ENCODE measurements around the gene CCDC92. TPM values are rescaled to one million over a fixed set of nuclear protein-coding genes. Genes with fewer than 3 reads are reported as not detected.

CCDC92 gene
- total RNA-seq, 1 experiment from 2014 or later, result 7.4 TPM

- H3K36me3 ChIP-seq, result peaks cover 13% of the 10 kb centered on the region
- no peak overlapping the region for H3K4me3 ChIP-seq
- no peaks in the 10 kb centered on the region for H3K27me3 ChIP-seq
- no peaks in the 10 kb centered on the region; the same call in 1 of the 2 replicates for H3K9me3 ChIP-seq
- peak; percentile 14 for DNase-seq
Measured at GRCh38 chr12:123938679-123939480, 33.8 kb downstream of the CCDC92 start.

GRCh38 chr12:123937707-123938591 is 34.7 kb downstream of the CCDC92 start:
- no peaks in the 10 kb centered on the region for H3K27me3 ChIP-seq
- peaks cover 13% of the 10 kb centered on the region for H3K36me3 ChIP-seq
- H3K4me3 ChIP-seq, result no peak overlapping the region
- no peaks in the 10 kb centered on the region; the same call in 1 of the 2 replicates for H3K9me3 ChIP-seq
- no peak for DNase-seq

- no peaks in the 10 kb centered on the region for H3K27me3 ChIP-seq
- no peak for DNase-seq
- no peaks in the 10 kb centered on the region; the same call in 1 of the 2 replicates for H3K9me3 ChIP-seq
- peaks cover 13% of the 10 kb centered on the region for H3K36me3 ChIP-seq
- H3K4me3 ChIP-seq, result no peak overlapping the region
Measured at GRCh38 chr12:123936956-123937706, 35.5 kb downstream of the CCDC92 start.

- Histone ChIP-seq H3K4me3 (no peak overlapping the region), H3K9me3 (no peaks in the 10 kb centered on the region; the same call in 1 of the 2 replicates), H3K36me3 (peaks cover 7% of the 10 kb centered on the region), H3K27me3 (no peaks in the 10 kb centered on the region)
- DNase-seq, result no peak
Measured at GRCh38 chr12:123936471-123936870, 36.2 kb downstream of the CCDC92 start.

- Histone ChIP-seq H3K36me3 (peaks cover 2% of the 10 kb centered on the region), H3K9me3 (no peaks in the 10 kb centered on the region), H3K27me3 (no peaks in the 10 kb centered on the region), H3K4me3 (no peak overlapping the region)
- no peak for DNase-seq
Measured at GRCh38 chr12:123935956-123936355, 36.7 kb downstream of the CCDC92 start.

GRCh38 chr12:123934829-123935228 is 37.8 kb downstream of the CCDC92 start:
- H3K9me3 ChIP-seq, result no peaks in the 10 kb centered on the region
- no peaks in the 10 kb centered on the region for H3K36me3 ChIP-seq
- no peak overlapping the region for H3K4me3 ChIP-seq
- H3K27me3 ChIP-seq, result no peaks in the 10 kb centered on the region
- DNase-seq, result no peak

- Histone ChIP-seq H3K36me3 (no peaks in the 10 kb centered on the region), H3K27me3 (no peaks in the 10 kb centered on the region), H3K4me3 (no peak overlapping the region), H3K9me3 (no peaks in the 10 kb centered on the region)
- DNase-seq, result no peak
Measured at GRCh38 chr12:123934016-123934620, 38.5 kb downstream of the CCDC92 start.

- H3K36me3 ChIP-seq, result no peaks in the 10 kb centered on the region
- no peak overlapping the region for H3K4me3 ChIP-seq
- DNase-seq, result no peak
- no peaks in the 10 kb centered on the region for H3K9me3 ChIP-seq
- no peaks in the 10 kb centered on the region for H3K27me3 ChIP-seq
Measured at GRCh38 chr12:123933214-123933613, 39.4 kb downstream of the CCDC92 start.

- no peaks in the 10 kb centered on the region for H3K27me3 ChIP-seq
Measured at GRCh38 chr12:123931686-123932321, 40.8 kb downstream of the CCDC92 start.

GRCh38 chr12:123929946-123930583 is 42.6 kb downstream of the CCDC92 start:
- Histone ChIP-seq H3K9me3 (no peaks in the 10 kb centered on the region), H3K27me3 (no peaks in the 10 kb centered on the region), H3K36me3 (no peaks in the 10 kb centered on the region), H3K4me3 (no peak overlapping the region)
- no peak for DNase-seq

More at GRCh38 chr12:123931686-123932321, 40.8 kb downstream of the CCDC92 start:
- Histone ChIP-seq H3K9me3 (no peaks in the 10 kb centered on the region), H3K4me3 (no peak overlapping the region), H3K36me3 (no peaks in the 10 kb centered on the region)
- no peak for DNase-seq

GRCh38 chr12:123928897-123929296 is 43.7 kb downstream of the CCDC92 start:
- no peak for DNase-seq
- no peak overlapping the region for H3K4me3 ChIP-seq
- H3K27me3 ChIP-seq, result no peaks in the 10 kb centered on the region
- H3K9me3 ChIP-seq, result no peaks in the 10 kb centered on the region
- no peaks in the 10 kb centered on the region for H3K36me3 ChIP-seq

- Histone ChIP-seq H3K36me3 (no peaks in the 10 kb centered on the region), H3K27me3 (no peaks in the 10 kb centered on the region), H3K9me3 (no peaks in the 10 kb centered on the region), H3K4me3 (no peak overlapping the region)
- DNase-seq, result no peak
Measured at GRCh38 chr12:123928274-123928865, 44.3 kb downstream of the CCDC92 start.

GRCh38 chr12:123924539-123924938 is 48.1 kb downstream of the CCDC92 start:
- Histone ChIP-seq H3K36me3 (no peaks in the 10 kb centered on the region), H3K4me3 (no peak overlapping the region), H3K9me3 (no peaks in the 10 kb centered on the region), H3K27me3 (no peaks in the 10 kb centered on the region)
- no peak for DNase-seq

GRCh38 chr12:123923927-123924326 is 48.7 kb downstream of the CCDC92 start:
- H3K27me3 ChIP-seq, result no peaks in the 10 kb centered on the region
- DNase-seq, result no peak
- H3K9me3 ChIP-seq, result no peaks in the 10 kb centered on the region
- H3K36me3 ChIP-seq, result no peaks in the 10 kb centered on the region
- H3K4me3 ChIP-seq, result no peak overlapping the region

- DNase-seq, result no peak
- Histone ChIP-seq H3K9me3 (no peaks in the 10 kb centered on the region), H3K27me3 (no peaks in the 10 kb centered on the region), H3K4me3 (no peak overlapping the region), H3K36me3 (no peaks in the 10 kb centered on the region)
Measured at GRCh38 chr12:123923038-123923437, 49.6 kb downstream of the CCDC92 start.

All from MG63 (cell line).